Astrocyte of the cerebellum (primary cell): ENCODE data around the gene FANCG.

Source experiments
- DNase-seq: peaks from one replicate; pipeline ENCODE4 v3.0.0-alpha.2; 2011; ENCODE audit warnings: low read depth
- H3K4me3 ChIP-seq: 2 replicates; pipeline ENCODE4 v1.5.1; 2011; ENCODE audit warnings: mild to moderate bottlenecking, low read depth, low read length, moderate library complexity
- in situ Hi-C: cut with HindIII; loops from 2 replicates; pipeline ENCODE4 v1.10.0; 2017; ENCODE audit warnings: low sequenced_read_pairs
- TF ChIP-seq, protein P1 (sequence below): IDR thresholded peaks from 2 replicates; pipeline ENCODE4 v1.5.1; 2012; ENCODE audit warnings: low read length, low read depth, moderate library complexity, mild to moderate bottlenecking; ENCODE audit errors: missing control alignments

The FANCG gene

DNA sequence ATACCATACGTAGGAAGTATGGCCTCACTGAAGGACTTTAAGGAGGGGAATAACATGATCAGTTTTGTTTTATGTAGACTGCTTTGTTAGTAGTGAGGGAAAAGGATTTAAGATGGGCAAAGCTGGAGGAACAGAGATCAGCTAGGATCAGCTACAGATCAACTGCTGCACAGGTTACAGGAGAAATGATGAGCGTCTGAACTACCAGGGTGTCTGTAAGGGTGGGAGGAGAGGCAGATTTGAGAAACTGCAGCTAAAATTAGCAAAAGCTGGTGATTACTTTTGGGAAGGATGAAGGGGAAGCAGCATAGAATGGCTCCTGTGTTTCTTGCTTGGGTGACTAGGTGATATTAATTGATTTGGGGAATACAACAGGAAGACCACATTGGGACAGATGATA is 46.6 kb downstream of the FANCG start:
- in situ Hi-C loops, result no loop called here
- no peak for DNase-seq
- no peak overlapping the region for H3K4me3 ChIP-seq
- TF ChIP-seq, protein P1, sequence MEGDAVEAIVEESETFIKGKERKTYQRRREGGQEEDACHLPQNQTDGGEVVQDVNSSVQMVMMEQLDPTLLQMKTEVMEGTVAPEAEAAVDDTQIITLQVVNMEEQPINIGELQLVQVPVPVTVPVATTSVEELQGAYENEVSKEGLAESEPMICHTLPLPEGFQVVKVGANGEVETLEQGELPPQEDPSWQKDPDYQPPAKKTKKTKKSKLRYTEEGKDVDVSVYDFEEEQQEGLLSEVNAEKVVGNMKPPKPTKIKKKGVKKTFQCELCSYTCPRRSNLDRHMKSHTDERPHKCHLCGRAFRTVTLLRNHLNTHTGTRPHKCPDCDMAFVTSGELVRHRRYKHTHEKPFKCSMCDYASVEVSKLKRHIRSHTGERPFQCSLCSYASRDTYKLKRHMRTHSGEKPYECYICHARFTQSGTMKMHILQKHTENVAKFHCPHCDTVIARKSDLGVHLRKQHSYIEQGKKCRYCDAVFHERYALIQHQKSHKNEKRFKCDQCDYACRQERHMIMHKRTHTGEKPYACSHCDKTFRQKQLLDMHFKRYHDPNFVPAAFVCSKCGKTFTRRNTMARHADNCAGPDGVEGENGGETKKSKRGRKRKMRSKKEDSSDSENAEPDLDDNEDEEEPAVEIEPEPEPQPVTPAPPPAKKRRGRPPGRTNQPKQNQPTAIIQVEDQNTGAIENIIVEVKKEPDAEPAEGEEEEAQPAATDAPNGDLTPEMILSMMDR, result no peak

DNA sequence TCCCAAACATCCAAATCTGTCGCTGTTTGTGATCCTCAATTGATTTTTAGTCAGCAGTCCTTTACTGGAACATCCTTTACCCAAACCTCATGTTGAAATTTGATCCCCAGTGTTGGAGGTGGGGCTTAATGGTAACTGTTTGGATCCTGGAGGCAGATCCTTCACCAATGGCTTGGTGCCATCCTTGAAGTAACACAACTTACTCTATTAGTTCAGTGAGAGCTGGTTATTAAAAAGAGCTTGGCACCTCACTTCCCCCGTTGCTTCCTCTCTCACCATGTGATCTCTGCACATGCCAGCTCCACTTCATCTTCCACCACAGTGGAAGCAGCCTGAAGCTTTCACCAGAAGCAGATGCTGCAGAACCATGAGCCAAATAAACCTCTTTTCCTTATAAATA is 49.9 kb downstream of the FANCG start:
- DNase-seq, result no peak
- TF ChIP-seq, protein P1, result no peak
- in situ Hi-C loops, result no loop called here
- no peak overlapping the region for H3K4me3 ChIP-seq

DNA sequence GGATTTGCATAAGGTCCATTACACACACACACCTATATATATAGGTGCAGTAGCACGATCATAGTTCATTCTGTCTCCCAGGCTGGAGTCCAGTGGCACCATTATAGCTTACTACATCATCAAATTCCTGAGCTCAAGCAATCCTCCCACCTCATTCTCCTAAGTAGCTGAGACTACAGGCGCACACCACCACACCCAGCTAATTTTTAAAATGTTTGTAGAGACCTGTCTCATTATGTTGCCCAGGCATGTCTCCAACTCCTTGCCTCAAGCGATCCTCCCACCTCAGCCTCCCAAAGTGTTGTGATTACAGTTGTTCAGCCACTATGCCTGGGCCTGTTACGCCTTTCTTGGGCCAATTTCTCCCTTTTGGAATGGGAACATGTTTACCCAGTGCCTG is 50.5 kb downstream of the FANCG start:
- TF ChIP-seq, protein P1, result no peak
- in situ Hi-C loops, result no loop called here
- DNase-seq, result no peak
- H3K4me3 ChIP-seq, result no peak overlapping the region

DNA sequence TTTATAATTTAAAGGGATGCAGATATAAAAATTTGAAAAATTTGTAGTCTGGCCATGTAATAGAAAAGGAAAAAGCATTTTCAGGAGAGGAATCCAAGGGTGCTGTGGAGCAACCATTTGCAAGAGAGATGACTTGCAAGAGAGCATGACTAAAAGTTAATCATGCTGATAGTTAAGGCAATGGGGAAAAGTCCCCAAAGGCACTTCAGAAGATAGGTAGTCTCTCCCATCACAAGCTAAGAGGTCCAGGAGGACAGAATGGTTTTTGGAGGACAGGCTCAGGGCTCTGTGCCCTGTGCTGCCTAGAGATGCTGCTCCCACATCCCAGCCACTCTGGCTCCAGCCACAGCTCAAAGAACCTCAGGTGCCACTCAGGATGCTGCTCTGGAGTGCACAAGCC is 51.4 kb downstream of the FANCG start:
- no peak for DNase-seq
- TF ChIP-seq, protein P1, result no peak
- in situ Hi-C loops, result no loop called here
- no peak overlapping the region for H3K4me3 ChIP-seq

DNA sequence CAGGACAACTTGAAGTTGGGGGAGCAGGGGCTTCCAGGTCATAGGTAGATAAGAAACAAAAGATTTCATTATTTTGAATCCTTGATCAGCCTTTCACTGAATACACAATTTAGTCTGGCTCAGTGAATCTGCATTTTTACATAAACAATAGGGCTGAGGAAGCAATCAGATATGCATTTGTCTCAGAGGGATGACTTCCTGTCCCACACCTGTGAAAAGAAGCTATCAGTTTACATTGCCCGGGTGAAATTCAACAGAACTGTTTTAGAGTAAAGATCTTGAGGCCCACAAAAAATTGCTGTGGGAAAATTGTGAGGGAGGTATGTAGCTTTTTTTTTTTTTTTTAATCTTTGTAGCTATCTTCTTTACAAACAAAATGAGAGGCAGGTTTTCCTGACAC is 51.9 kb downstream of the FANCG start:
- in situ Hi-C loops, result no loop called here
- no peak for DNase-seq
- TF ChIP-seq, protein P1, result no peak

DNA sequence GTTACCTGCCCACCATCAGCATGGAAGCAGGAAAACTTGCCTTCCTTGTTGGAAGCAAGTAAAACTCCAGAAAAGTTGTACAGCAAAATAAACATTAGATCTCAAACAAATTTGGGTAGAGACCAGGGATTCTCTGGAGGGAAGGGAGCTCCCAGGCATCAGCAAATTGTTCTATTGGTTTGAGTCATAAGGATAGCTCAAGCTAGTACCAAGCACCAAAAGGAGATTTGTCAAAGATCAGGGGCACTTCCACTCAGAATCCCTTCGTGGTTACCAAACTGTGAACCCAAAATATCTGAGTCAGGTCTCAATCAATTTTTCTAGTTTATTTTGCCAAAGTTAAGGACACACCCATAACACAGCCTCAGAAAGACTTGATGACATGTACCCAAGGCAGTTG is 52.4 kb downstream of the FANCG start:
- TF ChIP-seq, protein P1, result no peak
- in situ Hi-C loops, result no loop called here
- no peak overlapping the region for H3K4me3 ChIP-seq

More for the DNA sequence above, 51.9 kb downstream of the FANCG start:
- no peak overlapping the region for H3K4me3 ChIP-seq

DNA sequence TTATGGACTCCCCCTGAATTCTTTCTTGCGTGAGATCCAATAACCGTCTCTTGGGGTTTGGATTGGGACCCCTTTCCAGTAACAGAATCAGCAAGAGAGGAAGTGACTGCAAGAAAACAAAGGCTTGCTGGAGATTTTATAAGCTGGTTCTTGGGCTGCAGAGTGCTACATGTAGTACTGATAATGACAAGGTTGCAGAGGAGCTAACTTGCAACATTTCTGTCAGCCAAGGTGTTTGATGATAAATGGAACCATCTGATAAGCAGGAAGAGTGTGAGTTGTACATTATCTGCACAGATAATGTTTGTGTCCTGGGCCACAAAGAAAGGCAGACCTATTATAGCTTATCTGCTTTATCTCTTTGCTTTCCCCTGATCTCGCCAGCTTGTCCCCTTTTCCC is 53.1 kb downstream of the FANCG start:
- TF ChIP-seq, protein P1, result no peak
- DNase-seq, result no peak
- in situ Hi-C loops, result no loop called here
- H3K4me3 ChIP-seq, result no peak overlapping the region

More for the DNA sequence above, 52.4 kb downstream of the FANCG start:
- no peak for DNase-seq
